K562 (cell line): ENCODE data around the gene CPZ. TPM values are rescaled to one million over a fixed set of nuclear protein-coding genes. Genes with fewer than 3 reads are reported as not detected.
"Not testable (repeated sequence)": the region's sequence is repeated elsewhere in the genome, so short reads cannot be mapped to it uniquely, and the experiment has no call there.

Source experiments
- ATAC-seq: fragments of 200-7000 bp; cut with Tn5 transposase; 3 replicates; pipeline ENCODE4 v1.9.1; 2020; ENCODE audit warnings: moderate library complexity
- BruUV-seq: library from RNA; stranded (reverse); fragments of 400-500 nt; replicated peaks from 2 replicates; lab custom pipeline; 2021; lab: Mats Ljungman, UMichigan
- CTCF ChIA-PET: fragments of 300-600 bp; formaldehyde crosslinking; extraction: SDS; loops from one replicate; lab custom pipeline; 2021; ENCODE audit warnings: low intra/inter-chr PET ratio; lab: Yijun Ruan, JAX
- POLR2A ChIA-PET: fragments of 300-600, 350-650 bp; sonication (Branson Sonifier 250); formaldehyde crosslinking; extraction: SDS; loops from one replicate; lab custom pipeline; 2021; ENCODE audit warnings: antibody characterized with exemption, inconsistent platforms; lab: Yijun Ruan, JAX
- DNase-seq, 4 experiments: peaks; one replicate each; pipeline versions ENCODE4 v3.0.0 to v3.0.0-alpha.2; 2011 to 2018; ENCODE audit warnings: low spot score in 3 of 4, mixed read lengths in 3 of 4; ENCODE audit errors: extremely low read depth in 1 of 4
- FAIRE-seq: peaks from 2 replicates; lab custom pipeline; 2011; peaks lifted over from hg19 to GRCh38; lab: Jason Lieb, UNC
- H2AFZ ChIP-seq: 2 replicates; pipeline ENCODE4 v1.6.0; 2011; ENCODE audit warnings: low read depth, low read length, control low read depth, inconsistent platforms
- H3K27ac ChIP-seq: fragments of 200-600 bp; 3 replicates; pipeline ENCODE4 v1.8.0; 2011; ENCODE audit warnings: low read depth, mild to moderate bottlenecking, control low read depth, inconsistent platforms, low read length, moderate library complexity, mixed read lengths; ENCODE audit errors: extremely low read depth
- H3K27me3 ChIP-seq, 2 experiments: fragments of 300-600 bp in 1 of 2; 2 replicates in 1 of 2; 3 replicates in 1 of 2; pipeline versions ENCODE4 v1.6.0 to v1.8.0; 2011; ENCODE audit warnings: inconsistent platforms in 2 of 2, low read length in 2 of 2, mild to moderate bottlenecking in 1 of 2, mixed read lengths in 1 of 2, moderate library complexity in 1 of 2; ENCODE audit not compliant: control insufficient read depth in 2 of 2, insufficient read depth in 2 of 2
- H3K36me3 ChIP-seq: fragments of 300-600 bp; 3 replicates; pipeline ENCODE4 v1.8.0; 2011; ENCODE audit warnings: mild to moderate bottlenecking, low read length, inconsistent platforms; ENCODE audit not compliant: control insufficient read depth, insufficient read depth
- H3K4me1 ChIP-seq, 2 experiments: fragments of 200-600 bp in 1 of 2; replicated peaks in 1 of 2; 2 replicates in 1 of 2; 3 replicates in 1 of 2; pipeline versions ENCODE4 v1.5.1 to v1.8.0; 2011; ENCODE audit warnings: inconsistent platforms in 2 of 2, low read length in 2 of 2, mild to moderate bottlenecking in 1 of 2, mixed read lengths in 1 of 2, moderate library complexity in 1 of 2; ENCODE audit not compliant: control insufficient read depth in 2 of 2, insufficient read depth in 2 of 2
- H3K4me2 ChIP-seq: 2 replicates; pipeline ENCODE4 v1.6.1; 2011; ENCODE audit warnings: low read length, control low read depth, inconsistent platforms, mixed read lengths; ENCODE audit not compliant: insufficient read depth
- H3K4me3 ChIP-seq: fragments of 200-600 bp; sonication (generic), shearing (Covaris generic); 2 replicates; pipeline ENCODE4 v1.5.1; 2016; ENCODE audit warnings: control low read depth, inconsistent platforms
- H3K79me2 ChIP-seq: fragments of 200-600 bp; 3 replicates; pipeline ENCODE4 v1.8.0; 2011; ENCODE audit warnings: low read length, inconsistent platforms; ENCODE audit not compliant: control insufficient read depth, insufficient read depth
- H3K9ac ChIP-seq, 2 experiments: 2 replicates each; pipeline versions ENCODE4 v1.6.0 to v1.6.1; 2011; ENCODE audit warnings: low read depth in 2 of 2, low read length in 2 of 2, control low read depth in 1 of 2, inconsistent platforms in 1 of 2, mild to moderate bottlenecking in 1 of 2, mixed read lengths in 1 of 2; ENCODE audit not compliant: insufficient read depth in 1 of 2
- H3K9me1 ChIP-seq: one replicate; pipeline ENCODE4 v1.6.0; 2011; ENCODE audit warnings: inconsistent platforms, mild to moderate bottlenecking, low read length, moderate library complexity; ENCODE audit not compliant: control insufficient read depth, insufficient read depth
- H3K9me3 ChIP-seq: replicated peaks from 2 replicates; pipeline ENCODE4 v1.5.1; 2011; ENCODE audit warnings: low read depth, low read length, inconsistent platforms; ENCODE audit not compliant: control insufficient read depth, insufficient read depth
- H4K20me1 ChIP-seq: replicated peaks from 2 replicates; pipeline ENCODE4 v1.6.1; 2011; ENCODE audit warnings: low read length, inconsistent platforms, mixed read lengths; ENCODE audit not compliant: control insufficient read depth, insufficient read depth
- CCNT2 ChIP-seq: IDR thresholded peaks from 2 replicates; pipeline ENCODE4 v1.6.1; 2011; ENCODE audit warnings: borderline replicate concordance, low read depth, mild to moderate bottlenecking, moderate library complexity, mixed read lengths, low read length; ENCODE audit not compliant: insufficient read length; ENCODE audit errors: extremely low read depth
- GTF2A2 ChIP-seq: IDR thresholded peaks from 2 replicates; pipeline ENCODE4 v1.6.1; 2016; ENCODE audit warnings: mild to moderate bottlenecking, missing genetic modification characterization, missing compliant biosample characterization
- HNRNPH1 ChIP-seq: fragments of 200-400 bp; formaldehyde crosslinking; optimal IDR thresholded peaks from 2 replicates; pipeline ENCODE3; 2017; ENCODE audit warnings: low read depth, mild to moderate bottlenecking, low read length, moderate library complexity
- ZNF146 ChIP-seq: IDR thresholded peaks from one replicate; pipeline ENCODE4 v1.6.1; 2018; ENCODE audit warnings: missing compliant biosample characterization; ENCODE audit not compliant: unreplicated experiment
- ZNF609 ChIP-seq: sonication (generic); formaldehyde crosslinking; IDR thresholded peaks from 2 replicates; pipeline ENCODE4 v1.8.1; 2023; ENCODE audit warnings: missing genetic modification reagents, mild to moderate bottlenecking, borderline replicate concordance
- WGBS: fragments of 100-300 bp; shearing (Covaris generic); methylation state at CpG from one replicate; pipeline ENCODE4 v1.1.6; 2016; ENCODE audit warnings: low coverage, mixed read lengths; ENCODE audit not compliant: insufficient coverage; ENCODE audit errors: missing lambda C conversion rate; 5-methylcytosine and 5-hydroxymethylcytosine counted together
- in situ Hi-C: fragments of 300-500 bp; cut with MboI; formaldehyde crosslinking; loops from 4 replicates; pipeline ENCODE4 v1.15.0; 2018; ENCODE audit warnings: inconsistent platforms, mixed read lengths
- intact Hi-C: fragments of 100-400 bp; cut with micrococcal nuclease; formaldehyde crosslinking; loops from 2 replicates; pipeline ENCODE4 v1.14.2; 2022
- polyA plus RNA-seq, 8 experiments: library from polyadenylated mRNA; depleted of rRNA in 4 of 8; stranded (reverse) in 5 of 8; unstranded in 3 of 8; fragments of >200 nt; fragmentation: Nextera tagmentation in 2 of 8; fragmentation: Illumina TruSeq in 1 of 8; extraction: Ambion mirVana in 2 of 8; extraction: Trizol in 1 of 8; gene quantifications; 2 replicates each; pipeline versions ENCODE4 v1.2.1 to v1.2.3, GENCODE V29; 2011 to 2014; ENCODE audit warnings: inconsistent platforms in 1 of 8, missing spikeins in 1 of 8
- total RNA-seq, 7 experiments: library from RNA; depleted of rRNA in 6 of 7; stranded (reverse); fragments of >200 nt in 6 of 7; fragmentation: Illumina TruSeq in 2 of 7; extraction: Trizol in 2 of 7; gene quantifications; 2 replicates each; pipeline versions ENCODE4 v1.2.1 to v1.2.3, GENCODE V29; 2011 to 2021; ENCODE audit warnings: low replicate concordance in 1 of 7
- TF ChIP-seq, protein P1 (sequence below): fragments of 450-650 bp; formaldehyde crosslinking; IDR thresholded peaks from 2 replicates; pipeline ENCODE4 v1.4.0; 2022; ENCODE audit warnings: missing genetic modification characterization

CPZ gene
- total and polyA plus RNA-seq, 9 of the 15 experiments (the other 6 are each of a cell fraction or from before 2014, with no cell fraction given), result 0.06 to 2.2 (median 1.2) TPM; not detected in 1

GRCh38 chr4:8654139-8654538 lies 61.6 kb downstream of the CPZ start:
- H3K4me2 ChIP-seq, in situ Hi-C loops, intact Hi-C loops, H3K4me3 ChIP-seq, H3K9me1 ChIP-seq, H4K20me1 ChIP-seq, H3K36me3 ChIP-seq, DNase-seq, H3K9ac ChIP-seq, H3K9me3 ChIP-seq, H2AFZ ChIP-seq, POLR2A ChIA-PET, H3K27ac ChIP-seq, CTCF ChIA-PET, BruUV-seq: not testable (repeated sequence)
- peaks cover 13 to 68% of the 10 kb centered on the region in 2 experiments; a peak in 4 of 5 replicates for H3K27me3 ChIP-seq
- TF ChIP-seq ZNF146 (CRISPR knock-in tag), result peak; percentile 56
- TF ChIP-seq, all 486 proteins: peak for 1; not testable (repeated sequence) for 485
- not testable (repeated sequence) for FAIRE-seq, H3K79me2 ChIP-seq, ATAC-seq, H3K4me1 ChIP-seq
- WGBS, result 2% methylated on average over 5 of the region's 5 CpGs

GRCh38 chr4:8655411-8656184 lies 63.0 kb downstream of the CPZ start:
- no peaks in the 10 kb centered on the region for H3K36me3 ChIP-seq
- intact Hi-C loops (no loop called here), in situ Hi-C loops (no loop called here)
- ChIA-PET POLR2A (no interaction called here), CTCF (no interaction called here)
- no peaks in the 10 kb centered on the region; the same call in 1 of the 2 replicates for H4K20me1 ChIP-seq
- peaks cover 10 to 55% of the 10 kb centered on the region in 2 experiments; a peak in 4 of 5 replicates for H3K27me3 ChIP-seq
- no peak overlapping the region for H3K27ac ChIP-seq
- ATAC-seq (no peak), DNase-seq (no peak), FAIRE-seq (no peak)
- H3K9me1 ChIP-seq, result no peaks in the 10 kb centered on the region
- no peak overlapping the region for H3K4me2 ChIP-seq
- no peak overlapping the region for H2AFZ ChIP-seq
- no peaks in the 10 kb centered on the region for H3K4me1 ChIP-seq
- 2% methylated on average over 24 of the region's 25 CpGs for WGBS
- BruUV-seq, result no TSS peak
- no peak overlapping the region for H3K4me3 ChIP-seq
- no peaks in the 10 kb centered on the region for H3K79me2 ChIP-seq
- no peak overlapping the region for H3K9ac ChIP-seq
- H3K9me3 ChIP-seq, result no peaks in the 10 kb centered on the region
- TF ChIP-seq, protein P1, sequence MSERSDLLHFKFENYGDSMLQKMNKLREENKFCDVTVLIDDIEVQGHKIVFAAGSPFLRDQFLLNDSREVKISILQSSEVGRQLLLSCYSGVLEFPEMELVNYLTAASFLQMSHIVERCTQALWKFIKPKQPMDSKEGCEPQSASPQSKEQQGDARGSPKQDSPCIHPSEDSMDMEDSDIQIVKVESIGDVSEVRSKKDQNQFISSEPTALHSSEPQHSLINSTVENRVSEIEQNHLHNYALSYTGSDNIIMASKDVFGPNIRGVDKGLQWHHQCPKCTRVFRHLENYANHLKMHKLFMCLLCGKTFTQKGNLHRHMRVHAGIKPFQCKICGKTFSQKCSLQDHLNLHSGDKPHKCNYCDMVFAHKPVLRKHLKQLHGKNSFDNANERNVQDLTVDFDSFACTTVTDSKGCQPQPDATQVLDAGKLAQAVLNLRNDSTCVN (CRISPR knock-in tag), result no peak
- TF ChIP-seq HNRNPH1 (no peak), GTF2A2 (tag) (no peak), ZNF609 (CRISPR knock-in tag) (no peak), CCNT2 (no peak)
